GM12872 (cell line): ENCODE data around the gene PDCD5.

ENCODE experiments used
- CTCF ChIP-seq: IDR thresholded peaks from 3 replicates; pipeline ENCODE4 v1.5.1; 2011; ENCODE audit warnings: low read depth, mild to moderate bottlenecking, low read length, moderate library complexity; ENCODE audit not compliant: insufficient read depth

The PDCD5 gene

GRCh38 chr19:32611161-32611560, 30.2 kb downstream of the PDCD5 start:
- no peak for TF ChIP-seq CTCF

- TF ChIP-seq CTCF, result no peak
Measured at GRCh38 chr19:32613008-32613407, 32.0 kb downstream of the PDCD5 start.

- TF ChIP-seq CTCF, result no peak
Measured at GRCh38 chr19:32614916-32615315, 33.9 kb downstream of the PDCD5 start.

- no peak for TF ChIP-seq CTCF
Measured at GRCh38 chr19:32615569-32615968, 34.6 kb downstream of the PDCD5 start.

- no peak for TF ChIP-seq CTCF
Measured at GRCh38 chr19:32619051-32619685, 38.2 kb downstream of the PDCD5 start.

- TF ChIP-seq CTCF, result no peak
Measured at GRCh38 chr19:32622002-32622401, 41.0 kb downstream of the PDCD5 start.

- TF ChIP-seq CTCF, result no peak
Measured at GRCh38 chr19:32624410-32624809, 43.4 kb downstream of the PDCD5 start.
